Stomach (tissue), 4 donors: Measurements from ENCODE around the gene NBPF1.

ENCODE experiments used
- POLR2A ChIP-seq, 4 donors: fragments of 450-650 bp; IDR thresholded peaks; one replicate each; pipeline ENCODE4 v1.6.1; 2016; ENCODE audit warnings: antibody characterized with exemption in 4 of 4, control low read depth in 2 of 4, mild to moderate bottlenecking in 1 of 4, moderate library complexity in 1 of 4
- POLR2AphosphoS5 ChIP-seq, 3 donors: sonication (generic); formaldehyde crosslinking; IDR thresholded peaks; one replicate each; pipeline ENCODE4 v1.6.1; 2016; ENCODE audit warnings: antibody characterized with exemption in 3 of 3
- TF ChIP-seq, protein P1 (sequence below), 7 experiments: fragments of 450-650 bp in 4 of 7; fragments of 200-600 bp in 3 of 7; sonication (generic) in 3 of 7; IDR thresholded peaks; one replicate each; pipeline ENCODE4 v1.5.1; 2016 to 2019; ENCODE audit warnings: antibody characterized with exemption in 7 of 7, control low read depth in 2 of 7, mild to moderate bottlenecking in 1 of 7

- TF ChIP-seq, protein P1, sequence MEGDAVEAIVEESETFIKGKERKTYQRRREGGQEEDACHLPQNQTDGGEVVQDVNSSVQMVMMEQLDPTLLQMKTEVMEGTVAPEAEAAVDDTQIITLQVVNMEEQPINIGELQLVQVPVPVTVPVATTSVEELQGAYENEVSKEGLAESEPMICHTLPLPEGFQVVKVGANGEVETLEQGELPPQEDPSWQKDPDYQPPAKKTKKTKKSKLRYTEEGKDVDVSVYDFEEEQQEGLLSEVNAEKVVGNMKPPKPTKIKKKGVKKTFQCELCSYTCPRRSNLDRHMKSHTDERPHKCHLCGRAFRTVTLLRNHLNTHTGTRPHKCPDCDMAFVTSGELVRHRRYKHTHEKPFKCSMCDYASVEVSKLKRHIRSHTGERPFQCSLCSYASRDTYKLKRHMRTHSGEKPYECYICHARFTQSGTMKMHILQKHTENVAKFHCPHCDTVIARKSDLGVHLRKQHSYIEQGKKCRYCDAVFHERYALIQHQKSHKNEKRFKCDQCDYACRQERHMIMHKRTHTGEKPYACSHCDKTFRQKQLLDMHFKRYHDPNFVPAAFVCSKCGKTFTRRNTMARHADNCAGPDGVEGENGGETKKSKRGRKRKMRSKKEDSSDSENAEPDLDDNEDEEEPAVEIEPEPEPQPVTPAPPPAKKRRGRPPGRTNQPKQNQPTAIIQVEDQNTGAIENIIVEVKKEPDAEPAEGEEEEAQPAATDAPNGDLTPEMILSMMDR (IDR thresholded peaks at IDR 0.05) = peak in 1 of 7 experiments; percentile 8
- TF ChIP-seq POLR2A (IDR thresholded peaks at IDR 0.05) = no peak
- TF ChIP-seq POLR2AphosphoS5 (IDR thresholded peaks at IDR 0.05) = no peak
Measured at GRCh38 chr1:16617778-16618580, 4.6 kb upstream of the NBPF1 start.
